NB4 (cell line): ENCODE data around the gene C1QTNF6.

Experiments
- MYC ChIP-seq: IDR thresholded peaks from 2 replicates; pipeline ENCODE4 v1.6.1; 2011; ENCODE audit warnings: low read depth, low read length
- TF ChIP-seq, protein P1 (sequence below): IDR thresholded peaks from one replicate; pipeline ENCODE4 v1.5.1; 2012; ENCODE audit warnings: low read depth, low read length

DNA sequence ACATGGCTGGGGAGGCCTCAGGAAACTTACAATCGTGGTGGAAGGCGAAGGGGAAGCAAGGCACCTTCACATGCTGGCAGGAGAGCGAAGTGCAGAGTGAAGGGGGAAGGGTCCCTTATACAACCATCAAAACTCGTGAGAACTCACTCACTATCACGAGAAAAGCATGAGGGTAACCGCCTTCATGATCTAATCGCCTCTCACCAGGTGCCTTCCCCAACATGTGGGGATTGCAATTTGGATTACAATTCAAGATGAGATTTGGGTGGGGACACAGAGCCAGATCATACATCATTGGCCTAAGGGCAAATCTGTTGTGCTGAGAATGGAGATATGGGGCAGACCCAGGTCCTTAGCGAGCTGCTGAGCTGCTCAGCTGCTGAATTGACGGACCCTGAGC, 13.1 kb downstream of the C1QTNF6 start:
- TF ChIP-seq, protein P1, sequence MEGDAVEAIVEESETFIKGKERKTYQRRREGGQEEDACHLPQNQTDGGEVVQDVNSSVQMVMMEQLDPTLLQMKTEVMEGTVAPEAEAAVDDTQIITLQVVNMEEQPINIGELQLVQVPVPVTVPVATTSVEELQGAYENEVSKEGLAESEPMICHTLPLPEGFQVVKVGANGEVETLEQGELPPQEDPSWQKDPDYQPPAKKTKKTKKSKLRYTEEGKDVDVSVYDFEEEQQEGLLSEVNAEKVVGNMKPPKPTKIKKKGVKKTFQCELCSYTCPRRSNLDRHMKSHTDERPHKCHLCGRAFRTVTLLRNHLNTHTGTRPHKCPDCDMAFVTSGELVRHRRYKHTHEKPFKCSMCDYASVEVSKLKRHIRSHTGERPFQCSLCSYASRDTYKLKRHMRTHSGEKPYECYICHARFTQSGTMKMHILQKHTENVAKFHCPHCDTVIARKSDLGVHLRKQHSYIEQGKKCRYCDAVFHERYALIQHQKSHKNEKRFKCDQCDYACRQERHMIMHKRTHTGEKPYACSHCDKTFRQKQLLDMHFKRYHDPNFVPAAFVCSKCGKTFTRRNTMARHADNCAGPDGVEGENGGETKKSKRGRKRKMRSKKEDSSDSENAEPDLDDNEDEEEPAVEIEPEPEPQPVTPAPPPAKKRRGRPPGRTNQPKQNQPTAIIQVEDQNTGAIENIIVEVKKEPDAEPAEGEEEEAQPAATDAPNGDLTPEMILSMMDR: no peak
- no peak for TF ChIP-seq MYC
